GM23338 (cell line): ENCODE data around the gene CCDC92B. TPM values are rescaled to one million over a fixed set of nuclear protein-coding genes. Genes with fewer than 3 reads are reported as not detected.
"Not testable (repeated sequence)": the region's sequence is repeated elsewhere in the genome, so short reads cannot be mapped to it uniquely, and the experiment has no call there.

Experiments used
- ATAC-seq: fragments of 200-7000 bp; cut with Tn5 transposase; 3 replicates; pipeline ENCODE4 v1.9.1; 2020
- DNase-seq: peaks from one replicate; pipeline ENCODE4 v3.0.0-alpha.2; 2015; ENCODE audit warnings: low spot score
- H2AFZ ChIP-seq: fragments of 200-600 bp; sonication (generic); 2 replicates; pipeline ENCODE4 v1.8.0; 2016; ENCODE audit warnings: antibody characterized with exemption, mild to moderate bottlenecking, moderate library complexity
- H3F3A ChIP-seq: fragments of 200-600 bp; sonication (generic); replicated peaks from 2 replicates; pipeline ENCODE4 v1.8.0; 2017; ENCODE audit warnings: antibody characterized with exemption, mixed run types, low read depth
- H3K27ac ChIP-seq: fragments of 200-600 bp; sonication (generic); 2 replicates; pipeline ENCODE4 v1.6.1; 2016; ENCODE audit warnings: low read depth
- H3K27me3 ChIP-seq: fragments of 200-600 bp; sonication (generic); 2 replicates; pipeline ENCODE4 v1.8.0; 2016; ENCODE audit warnings: mild to moderate bottlenecking, mixed run types, moderate library complexity; ENCODE audit not compliant: insufficient read depth
- H3K36me3 ChIP-seq: fragments of 200-600 bp; sonication (generic); 2 replicates; pipeline ENCODE4 v1.8.0; 2016; ENCODE audit warnings: mild to moderate bottlenecking; ENCODE audit not compliant: insufficient read depth
- H3K4me1 ChIP-seq: fragments of 200-600 bp; sonication (generic); 2 replicates; pipeline ENCODE4 v1.8.0; 2016; ENCODE audit warnings: mild to moderate bottlenecking, moderate library complexity; ENCODE audit not compliant: insufficient read depth
- H3K4me2 ChIP-seq: fragments of 200-600 bp; sonication (generic); 2 replicates; pipeline ENCODE4 v1.7.1; 2017; ENCODE audit warnings: mixed run types
- H3K4me3 ChIP-seq: fragments of 200-600 bp; sonication (generic); 2 replicates; pipeline ENCODE4 v1.6.1; 2016; ENCODE audit warnings: mixed run types
- H3K79me2 ChIP-seq: fragments of 200-600 bp; sonication (generic); replicated peaks from 2 replicates; pipeline ENCODE4 v1.8.0; 2017; ENCODE audit warnings: mild to moderate bottlenecking; ENCODE audit not compliant: insufficient read depth
- H3K9me2 ChIP-seq: fragments of 200-600 bp; sonication (generic); 2 replicates; pipeline ENCODE4 v1.8.0; 2017; ENCODE audit not compliant: insufficient read depth
- H4K20me1 ChIP-seq: fragments of 200-600 bp; sonication (generic); replicated peaks from 2 replicates; pipeline ENCODE4 v1.8.0; 2017; ENCODE audit warnings: mild to moderate bottlenecking; ENCODE audit not compliant: insufficient read depth
- H3K27ac Mint-ChIP-seq: 2 replicates; pipeline ENCODE4 v1.8.0; 2020; ENCODE audit warnings: inconsistent platforms, mild to moderate bottlenecking, moderate library complexity, mixed read lengths
- H3K27me3 Mint-ChIP-seq: 3 replicates; pipeline ENCODE4 v1.8.0; 2022; ENCODE audit warnings: low read depth, mild to moderate bottlenecking, moderate library complexity, mixed read lengths, inconsistent platforms; ENCODE audit not compliant: insufficient read depth, poor library complexity
- H3K36me3 Mint-ChIP-seq: 3 replicates; pipeline ENCODE4 v1.8.0; 2021; ENCODE audit warnings: low read depth, mild to moderate bottlenecking, inconsistent platforms, moderate library complexity, mixed read lengths
- H3K4me1 Mint-ChIP-seq: 3 replicates; pipeline ENCODE4 v1.8.0; 2020; ENCODE audit warnings: mild to moderate bottlenecking, inconsistent platforms, mixed read lengths
- H3K4me3 Mint-ChIP-seq: 3 replicates; pipeline ENCODE4 v1.8.0; 2021; ENCODE audit warnings: moderate library complexity, mild to moderate bottlenecking, inconsistent platforms, mixed read lengths
- H3K9me3 Mint-ChIP-seq: 3 replicates; pipeline ENCODE4 v1.8.0; 2020; ENCODE audit warnings: moderate library complexity, mild to moderate bottlenecking, inconsistent platforms, mixed read lengths
- CREB1 ChIP-seq: fragments of 250-450 bp; sonication (Bioruptor Pico); IDR thresholded peaks from 2 replicates; pipeline ENCODE4 v1.5.0; 2020; ENCODE audit warnings: low read depth, mild to moderate bottlenecking, moderate library complexity
- ETS1 ChIP-seq: IDR thresholded peaks from 2 replicates; pipeline ENCODE4 v1.6.1; 2016; ENCODE audit warnings: antibody characterized with exemption
- EZH2 ChIP-seq: fragments of 200-600 bp; sonication (generic); IDR thresholded peaks from one replicate; pipeline ENCODE4 v1.8.0; 2017; ENCODE audit warnings: antibody characterized with exemption, mild to moderate bottlenecking, low read depth; ENCODE audit not compliant: unreplicated experiment
- EZH2phosphoT487 ChIP-seq: fragments of 200-600 bp; sonication (generic); IDR thresholded peaks from one replicate; pipeline ENCODE4 v1.8.1; 2018; ENCODE audit warnings: antibody characterized with exemption; ENCODE audit not compliant: unreplicated experiment
- NANOG ChIP-seq: IDR thresholded peaks from 2 replicates; pipeline ENCODE4 v1.6.1; 2016; ENCODE audit warnings: antibody characterized with exemption, borderline replicate concordance
- POLR2AphosphoS5 ChIP-seq: IDR thresholded peaks from 2 replicates; pipeline ENCODE4 v1.6.1; 2016; ENCODE audit warnings: antibody characterized with exemption, low read depth
- STAT1 ChIP-seq: IDR thresholded peaks from one replicate; pipeline ENCODE4 v1.6.1; 2016; ENCODE audit warnings: antibody characterized with exemption; ENCODE audit not compliant: unreplicated experiment
- ZNF114 ChIP-seq: fragments of 250-450 bp; sonication (Bioruptor Pico); IDR thresholded peaks from 2 replicates; pipeline ENCODE4 v1.5.0; 2020; ENCODE audit warnings: mild to moderate bottlenecking, moderate library complexity
- microRNA counts: library from miRNA; unstranded; fragments of <30 nt; microRNA quantifications from one replicate; lab custom pipeline; 2017
- microRNA-seq: library from miRNA; unstranded; fragments of <30 nt; microRNA quantifications from one replicate; pipeline ENCODE4, GENCODE V29; 2017
- polyA plus RNA-seq: library from polyadenylated mRNA; unstranded; fragments of >200 nt; fragmentation: Nextera tagmentation; extraction: Ambion mirVana; gene quantifications from 2 replicates; pipeline ENCODE4 v1.2.1, GENCODE V29; 2016
- small RNA-seq: library from RNA; depleted of rRNA; stranded (forward); fragments of <200 nt; gene quantifications from one replicate; pipeline ENCODE3, GENCODE V24; 2014; ENCODE audit warnings: low replicate concordance
- total RNA-seq: library from RNA; depleted of rRNA; stranded (reverse); fragments of >200 nt; shearing (Covaris generic); gene quantifications from 2 replicates; pipeline ENCODE4 v1.2.3, GENCODE V29; 2014; rRNA removed
- TF ChIP-seq, protein P1 (sequence below), 2 experiments: fragments of 200-600 bp in 1 of 2; sonication (generic) in 1 of 2; conservative IDR thresholded peaks; 2 replicates each; pipeline versions ENCODE4 v1.5.1 to v1.6.1; 2016 to 2017; ENCODE audit warnings: antibody characterized with exemption in 2 of 2, low read depth in 2 of 2, mild to moderate bottlenecking in 2 of 2, moderate library complexity in 1 of 2

The CCDC92B gene
- total and polyA plus RNA-seq, 2 experiments from 2014 or later: 5.7 to 9.1 TPM

DNA sequence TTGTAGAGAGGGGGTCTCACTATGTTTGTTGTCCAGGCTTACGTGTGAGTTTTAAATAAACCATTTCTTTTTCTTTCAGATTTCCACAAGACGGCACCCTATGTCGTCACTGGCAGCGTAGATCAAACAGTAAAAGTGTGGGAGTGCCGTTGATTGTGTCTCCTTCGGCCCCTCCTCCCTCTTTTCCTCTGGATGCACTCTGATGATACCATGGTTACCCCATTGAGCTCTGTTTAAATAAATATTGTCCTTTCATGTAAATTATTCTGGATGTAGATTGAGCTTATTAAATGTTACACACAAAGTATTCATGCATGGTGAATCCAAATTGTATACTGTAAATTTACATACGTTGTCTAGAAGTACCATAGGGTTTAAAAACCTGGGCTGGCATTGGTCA is 67.8 kb downstream of the CCDC92B start (continued):
- TF ChIP-seq ETS1 (no peak), NANOG (no peak), EZH2phosphoT487 (no peak), EZH2 (no peak), CREB1 (no peak), STAT1 (no peak), POLR2AphosphoS5 (no peak)
- TF ChIP-seq, protein P1, sequence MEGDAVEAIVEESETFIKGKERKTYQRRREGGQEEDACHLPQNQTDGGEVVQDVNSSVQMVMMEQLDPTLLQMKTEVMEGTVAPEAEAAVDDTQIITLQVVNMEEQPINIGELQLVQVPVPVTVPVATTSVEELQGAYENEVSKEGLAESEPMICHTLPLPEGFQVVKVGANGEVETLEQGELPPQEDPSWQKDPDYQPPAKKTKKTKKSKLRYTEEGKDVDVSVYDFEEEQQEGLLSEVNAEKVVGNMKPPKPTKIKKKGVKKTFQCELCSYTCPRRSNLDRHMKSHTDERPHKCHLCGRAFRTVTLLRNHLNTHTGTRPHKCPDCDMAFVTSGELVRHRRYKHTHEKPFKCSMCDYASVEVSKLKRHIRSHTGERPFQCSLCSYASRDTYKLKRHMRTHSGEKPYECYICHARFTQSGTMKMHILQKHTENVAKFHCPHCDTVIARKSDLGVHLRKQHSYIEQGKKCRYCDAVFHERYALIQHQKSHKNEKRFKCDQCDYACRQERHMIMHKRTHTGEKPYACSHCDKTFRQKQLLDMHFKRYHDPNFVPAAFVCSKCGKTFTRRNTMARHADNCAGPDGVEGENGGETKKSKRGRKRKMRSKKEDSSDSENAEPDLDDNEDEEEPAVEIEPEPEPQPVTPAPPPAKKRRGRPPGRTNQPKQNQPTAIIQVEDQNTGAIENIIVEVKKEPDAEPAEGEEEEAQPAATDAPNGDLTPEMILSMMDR (conservative IDR thresholded peaks at IDR 0.05; ENCODE audit: low read depth in 2 of 2): no peak

DNA sequence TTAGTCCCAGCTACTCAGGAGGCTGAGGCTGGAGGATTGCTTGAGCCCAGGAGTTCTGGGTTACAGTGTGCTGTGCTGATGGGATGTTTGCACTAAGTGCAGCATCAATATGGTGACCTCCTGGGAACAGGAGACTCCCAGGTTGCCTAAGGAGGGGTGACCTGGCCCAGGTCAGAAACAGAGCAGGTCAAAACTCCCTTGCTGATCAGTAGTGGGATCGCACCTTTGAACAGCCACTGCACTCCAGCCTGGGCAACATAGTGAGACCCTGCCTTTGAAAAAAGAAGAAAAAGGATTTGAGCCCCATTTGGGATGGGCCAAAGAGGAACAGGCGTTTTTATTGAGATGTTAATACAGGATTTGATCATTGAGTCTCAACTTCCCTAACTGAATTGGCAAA is 68.5 kb downstream of the CCDC92B start:
- peaks cover 11% of the 10 kb centered on the region; the same call in 2 of the 3 replicates for H3K4me1 Mint-ChIP-seq
- TF ChIP-seq NANOG: no peak
- no peak for TF ChIP-seq ZNF114 (CRISPR knock-in tag)
- Histone ChIP-seq H3K4me2 (no peak overlapping the region), H3K36me3 (peaks cover 24% of the 10 kb centered on the region; the same call in 1 of the 2 replicates), H3K4me1 (peaks cover 7% of the 10 kb centered on the region; the same call in 1 of the 2 replicates), H3K4me3 (no peak overlapping the region), H3K9me2 (no peaks in the 10 kb centered on the region), H4K20me1 (peaks cover 8% of the 10 kb centered on the region; the same call in 1 of the 2 replicates), H3F3A (peaks cover 4% of the 10 kb centered on the region; the same call in 1 of the 2 replicates), H3K27me3 (no peaks in the 10 kb centered on the region), H2AFZ (no peak overlapping the region), H3K79me2 (peaks cover 4% of the 10 kb centered on the region; the same call in 1 of the 2 replicates), H3K27ac (no peak overlapping the region)
- H3K27me3 Mint-ChIP-seq: peaks cover 2% of the 10 kb centered on the region
- H3K4me3 Mint-ChIP-seq: no peak overlapping the region
- ATAC-seq: no peak
- no peak for DNase-seq
- no peak overlapping the region for H3K27ac Mint-ChIP-seq
- H3K9me3 Mint-ChIP-seq: no peaks in the 10 kb centered on the region
- H3K36me3 Mint-ChIP-seq: peaks cover 46% of the 10 kb centered on the region

- H3K27ac ChIP-seq, ATAC-seq, H3K4me2 ChIP-seq, DNase-seq, H2AFZ ChIP-seq, H3F3A ChIP-seq, H3K4me1 Mint-ChIP-seq, H3K27ac Mint-ChIP-seq, H3K4me1 ChIP-seq, H3K4me3 Mint-ChIP-seq, H3K9me2 ChIP-seq, H3K27me3 ChIP-seq, H3K9me3 Mint-ChIP-seq, H3K27me3 Mint-ChIP-seq, H3K79me2 ChIP-seq, H3K4me3 ChIP-seq, H4K20me1 ChIP-seq: not testable (repeated sequence)
- H3K36me3 ChIP-seq: peaks cover 34% of the 10 kb centered on the region; the same call in 1 of the 2 replicates
- peaks cover 58% of the 10 kb centered on the region for H3K36me3 Mint-ChIP-seq
These were observed 70.2 kb downstream of the CCDC92B start for GRCh38 chr17:2679247-2679646.

MicroRNAs encoded within 50 kb of the gene (microRNA counts, 767-probe panel; counts per million panel counts)
- microRNA hsa-miR-1253 (lab: Ali Mortazavi, UCI): not detected

Small RNAs within 50 kb of the gene (microRNA-seq; reads per million reads assigned to microRNA genes)
- not detected for gene MIR1253
- not detected for gene MIR6776

Small RNAs within 50 kb of the gene (small RNA-seq; reads per million reads assigned to genes)
- gene MIR1253 (not detected), gene MIR6776 (not detected), gene RN7SL608P (0.10 reads per million), gene hsa-mir-1253 (not detected)

Other genes starting within 250 kb of the CCDC92B start
- 78.1 and 80.8 TPM in 2 replicates for gene METTL16, start 237.8 kb downstream of the CCDC92B start, total RNA-seq
- gene METTL16, start 237.8 kb downstream of the CCDC92B start, polyA plus RNA-seq: 39.5 and 40.1 TPM in 2 replicates
- 68.5 and 69.9 TPM in 2 replicates for gene PAFAH1B1, start 156.0 kb downstream of the CCDC92B start, total RNA-seq
- 71.7 and 84.4 TPM in 2 replicates for gene PAFAH1B1, start 156.0 kb downstream of the CCDC92B start, polyA plus RNA-seq
- 86.1 and 90.0 TPM in 2 replicates for gene CLUH, start 37.9 kb downstream of the CCDC92B start, total RNA-seq
- 23.5 and 24.2 TPM in 2 replicates for gene CLUH, start 37.9 kb downstream of the CCDC92B start, polyA plus RNA-seq
- 40.3 and 46.1 TPM in 2 replicates for gene RAP1GAP2, start 46.8 kb upstream of the CCDC92B start, total RNA-seq
- gene RAP1GAP2, start 46.8 kb upstream of the CCDC92B start, polyA plus RNA-seq: 17.8 and 18.6 TPM in 2 replicates